NCI-H524 (cell line): Measurements from ENCODE around the gene PRPF6.
"Not testable (repeated sequence)": the region's sequence is repeated elsewhere in the genome, so short reads cannot be mapped to it uniquely, and the experiment has no call there.

Experiments used
- DNase-seq, 2 experiments: peaks; one replicate each; lab custom pipeline; 2025; lab: John Stamatoyannopoulos, UW

The PRPF6 gene

DNA sequence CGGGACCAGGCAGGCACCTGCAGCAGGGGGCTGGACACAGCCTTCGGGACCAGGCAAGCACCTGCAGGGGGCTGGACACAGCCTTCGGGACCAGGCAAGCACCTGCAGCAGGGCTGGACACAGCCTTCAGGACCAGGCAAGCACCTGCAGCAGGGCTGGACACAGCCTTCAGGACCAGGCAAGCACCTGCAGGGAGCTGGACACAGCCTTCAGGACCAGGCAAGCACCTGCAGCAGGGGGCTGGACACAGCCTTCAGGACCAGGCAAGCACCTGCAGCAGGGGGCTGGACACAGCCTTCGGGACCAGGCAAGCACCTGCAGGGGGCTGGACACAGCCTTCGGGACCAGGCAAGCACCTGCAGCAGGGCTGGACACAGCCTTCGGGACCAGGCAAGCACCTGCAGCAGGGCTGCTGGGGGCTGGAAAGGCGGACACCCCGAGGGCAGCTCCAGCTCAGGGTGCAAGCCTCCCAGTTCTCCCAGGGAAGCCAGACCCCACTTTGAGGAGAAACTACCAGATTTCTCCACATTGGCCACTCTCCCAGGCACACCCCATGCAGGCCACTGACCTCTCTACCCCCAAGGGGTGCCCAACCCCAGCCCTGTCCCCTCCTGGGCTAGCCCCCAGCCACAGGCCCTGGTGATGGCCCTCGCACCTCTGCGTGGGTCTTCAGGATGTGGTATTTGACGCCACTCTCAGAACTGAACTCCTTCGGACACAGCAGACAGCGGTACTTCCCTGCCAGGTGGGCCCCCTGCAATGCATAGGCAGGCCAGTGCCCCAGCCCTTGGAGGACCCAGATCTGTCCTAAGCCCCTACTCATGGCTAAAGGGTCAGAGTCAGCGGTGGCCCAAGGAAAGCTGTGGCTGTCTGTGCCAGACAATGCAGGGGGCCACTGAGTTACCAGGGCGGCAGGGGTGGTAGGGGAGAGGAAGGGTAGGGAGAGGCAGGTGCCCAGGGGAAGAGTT is 20.0 kb upstream of the PRPF6 start:
- not testable (repeated sequence) for DNase-seq

DNA sequence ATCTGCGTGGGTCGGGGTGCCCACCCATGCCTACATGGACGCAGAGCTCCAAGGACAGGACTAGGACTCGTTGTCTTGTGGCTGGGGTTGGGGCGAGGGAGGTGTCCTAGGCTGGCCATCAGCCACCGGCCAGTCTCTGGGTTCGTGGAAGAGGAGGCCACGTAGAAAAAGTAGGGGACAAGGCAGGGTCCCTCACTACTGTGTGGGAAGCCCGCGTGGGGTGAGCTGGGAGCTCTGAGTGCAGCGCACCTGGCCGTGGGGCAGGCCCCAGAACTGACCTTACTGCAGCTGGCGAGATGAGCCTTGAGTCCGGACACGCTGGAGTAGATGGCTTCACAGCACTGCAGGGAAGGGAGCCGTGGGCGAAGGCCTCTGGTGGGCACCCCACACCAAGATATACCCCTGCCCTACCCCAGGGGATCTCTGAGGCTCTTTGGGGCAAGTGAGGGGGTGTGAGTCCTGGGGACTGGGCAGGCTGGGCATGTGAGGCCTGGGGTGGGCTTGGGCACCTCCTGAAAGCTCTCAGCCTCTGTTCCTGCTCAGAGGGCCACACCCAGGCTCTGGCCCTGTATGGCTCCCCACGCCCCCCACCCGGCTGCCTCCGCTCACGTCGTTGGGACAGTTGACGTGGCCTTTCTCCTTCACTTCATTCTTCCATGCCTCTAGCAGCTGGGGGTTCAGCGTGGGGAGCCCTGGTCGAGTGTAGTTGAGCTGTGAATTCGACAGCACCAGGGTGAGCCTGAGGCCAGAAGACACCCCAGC is 19.1 kb upstream of the PRPF6 start:
- no peak for DNase-seq

DNA sequence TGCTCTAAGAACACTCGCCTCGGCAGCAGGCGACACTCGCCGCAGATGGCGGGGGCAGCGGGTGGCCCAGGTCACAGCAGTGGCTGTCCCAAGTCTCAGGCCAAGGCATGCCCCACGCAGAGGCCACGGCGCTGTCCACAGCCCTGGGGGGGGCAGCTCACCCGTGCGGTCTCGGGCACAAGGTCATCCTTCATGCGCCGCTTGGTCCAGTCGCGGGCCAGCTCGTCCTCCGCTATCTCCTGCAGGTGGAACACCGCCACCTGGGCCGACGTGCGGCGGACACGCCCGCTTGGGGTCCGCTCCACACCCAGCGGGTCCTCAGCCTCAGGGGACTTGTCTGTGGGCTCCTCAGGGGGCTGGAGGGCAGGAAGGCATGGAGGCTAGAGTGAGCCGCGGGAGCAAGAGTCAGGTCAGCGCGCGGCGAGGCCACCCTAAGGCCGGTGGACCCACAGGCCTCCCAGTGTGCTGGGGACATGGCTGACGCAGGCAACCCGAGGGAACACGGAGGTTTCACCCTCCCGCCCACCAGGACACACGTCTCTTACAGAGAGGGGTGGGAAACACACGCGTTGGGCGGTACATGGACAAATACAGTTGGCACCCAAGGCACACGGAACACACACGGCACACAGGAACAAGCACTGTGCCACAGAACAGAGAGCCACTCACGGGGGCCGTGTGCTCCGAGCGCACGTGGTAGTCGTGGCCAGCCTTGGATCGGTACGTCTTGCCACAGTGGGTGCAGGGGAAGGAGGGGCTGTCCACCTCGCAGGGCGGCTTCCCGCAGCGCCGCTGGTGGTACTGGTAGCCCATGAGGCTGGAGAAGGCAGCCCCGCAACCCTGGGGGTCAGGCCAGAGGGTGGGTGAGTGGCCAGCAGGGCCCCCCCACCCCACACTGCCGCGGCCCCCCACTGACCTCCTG is 18.2 kb upstream of the PRPF6 start:
- DNase-seq = no peak

DNA sequence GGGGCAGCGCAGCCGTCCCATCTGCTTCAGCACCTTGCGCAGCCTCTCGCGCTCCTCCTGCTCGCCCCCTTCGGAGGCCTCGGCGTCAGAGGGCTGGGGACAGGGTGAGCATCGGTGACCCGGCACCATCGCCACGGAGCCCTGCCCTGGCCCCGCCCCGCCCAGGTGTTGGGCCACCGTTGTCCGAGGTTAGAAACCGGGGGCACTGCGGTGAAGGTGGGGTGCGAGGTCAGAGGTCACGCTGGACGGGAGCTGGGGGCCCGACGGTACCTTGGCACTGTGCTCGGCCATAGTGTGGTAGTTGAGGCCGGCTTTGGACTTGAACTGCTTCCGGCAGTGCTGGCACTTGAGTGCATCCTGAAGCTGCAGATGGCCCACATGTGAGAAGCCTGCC is 17.6 kb upstream of the PRPF6 start:
- DNase-seq = no peak

DNA sequence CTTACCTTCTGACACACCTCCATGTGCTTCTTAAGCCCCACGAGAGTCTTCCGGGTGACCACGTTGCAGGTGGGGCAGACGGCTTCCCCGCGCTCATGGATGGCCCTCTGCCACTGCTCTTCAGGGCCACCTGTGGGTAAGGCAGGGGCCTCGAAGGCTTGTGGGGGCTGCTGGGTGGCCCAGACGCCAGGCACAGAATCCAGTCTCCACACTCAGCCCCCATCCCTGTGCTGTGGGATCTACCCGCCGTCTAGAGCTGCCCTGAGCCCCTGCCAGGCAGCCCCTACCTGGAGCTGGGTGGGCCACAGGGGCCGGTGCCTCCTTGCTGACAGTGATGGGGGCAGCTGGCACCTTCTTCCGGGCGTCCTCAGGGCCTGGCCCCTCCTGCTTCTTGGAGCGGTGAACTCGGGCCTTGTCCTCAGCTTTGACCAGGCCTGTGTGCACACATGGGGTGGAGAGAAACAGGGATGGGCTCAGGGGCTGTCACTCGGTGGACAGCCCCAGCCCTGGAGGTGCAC is 17.1 kb upstream of the PRPF6 start:
- no peak for DNase-seq

DNA sequence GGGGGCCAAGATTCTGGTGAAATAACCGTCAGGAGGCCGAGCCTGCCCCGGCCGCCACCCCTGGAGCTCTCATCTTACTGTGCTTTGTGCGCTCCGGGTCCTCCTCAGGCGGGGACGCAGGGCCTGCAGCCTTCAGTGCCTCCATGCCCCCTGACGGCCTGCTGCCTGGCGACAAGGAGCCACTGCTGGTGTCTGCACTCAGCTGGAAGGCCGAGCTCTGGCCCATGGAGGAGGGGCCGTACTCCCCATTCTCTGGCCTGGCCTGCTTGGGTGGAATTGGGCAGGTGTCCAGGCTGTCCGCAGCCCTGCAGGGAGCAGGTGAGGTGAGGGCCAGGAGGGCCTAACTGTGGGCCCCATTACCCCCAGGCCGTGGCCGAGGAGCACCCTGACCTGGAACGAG is 16.5 kb upstream of the PRPF6 start:
- DNase-seq = no peak

DNA sequence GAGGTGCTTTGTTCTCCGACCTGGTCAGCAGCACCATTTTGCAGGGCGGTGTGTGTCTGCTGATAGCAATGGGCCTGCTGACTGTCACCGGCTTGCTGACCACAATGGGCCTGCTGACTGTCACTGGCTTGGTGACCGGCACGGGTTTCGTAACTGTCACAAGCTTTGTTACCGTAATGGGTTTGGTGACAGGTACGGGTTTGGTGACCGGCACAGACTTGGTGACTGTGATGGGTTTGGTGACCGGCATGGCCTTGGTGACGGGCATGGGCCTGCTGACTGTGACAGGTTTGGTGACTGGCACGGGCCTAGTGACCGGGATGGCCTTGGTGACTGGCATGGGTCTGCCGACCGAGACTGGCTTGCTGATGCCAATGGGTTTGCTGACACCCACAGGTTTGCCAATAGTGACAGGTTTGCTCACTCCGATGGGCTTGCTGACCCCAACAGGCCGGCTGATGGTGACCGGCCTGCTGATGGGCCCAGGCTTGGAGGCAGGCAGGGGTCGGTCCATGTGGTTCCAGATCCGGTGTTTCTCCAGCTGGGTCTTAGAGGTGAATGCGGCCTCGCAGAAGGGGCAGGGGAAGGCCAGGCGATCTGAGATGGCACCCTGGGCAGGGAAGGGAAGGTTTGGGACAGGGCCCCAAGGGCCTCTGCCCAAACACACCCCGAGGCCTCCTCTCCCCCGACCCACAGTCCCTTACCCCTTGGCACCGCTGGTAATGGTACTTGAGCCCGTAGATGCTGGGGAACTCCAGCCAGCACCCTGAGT is 14.6 kb upstream of the PRPF6 start:
- DNase-seq = no peak

DNA sequence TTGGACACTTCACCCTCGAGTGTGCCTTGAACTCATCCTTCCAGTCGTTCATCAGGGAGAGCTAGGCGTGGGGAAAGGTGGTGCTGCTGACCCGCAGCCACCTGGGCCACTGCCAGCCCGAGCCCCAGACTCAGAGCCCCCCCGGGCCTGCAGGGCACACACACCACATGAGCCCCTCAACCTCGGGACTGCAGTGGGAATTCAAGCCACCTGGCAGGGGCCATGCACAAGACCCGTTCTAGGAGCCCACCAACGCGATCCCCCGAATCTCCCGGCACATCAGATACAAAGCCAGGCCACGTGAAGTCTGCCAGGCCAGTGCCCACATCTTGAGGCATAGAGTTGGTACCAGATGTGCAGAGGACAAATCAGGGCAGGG is 14.0 kb upstream of the PRPF6 start:
- DNase-seq = no peak

DNA sequence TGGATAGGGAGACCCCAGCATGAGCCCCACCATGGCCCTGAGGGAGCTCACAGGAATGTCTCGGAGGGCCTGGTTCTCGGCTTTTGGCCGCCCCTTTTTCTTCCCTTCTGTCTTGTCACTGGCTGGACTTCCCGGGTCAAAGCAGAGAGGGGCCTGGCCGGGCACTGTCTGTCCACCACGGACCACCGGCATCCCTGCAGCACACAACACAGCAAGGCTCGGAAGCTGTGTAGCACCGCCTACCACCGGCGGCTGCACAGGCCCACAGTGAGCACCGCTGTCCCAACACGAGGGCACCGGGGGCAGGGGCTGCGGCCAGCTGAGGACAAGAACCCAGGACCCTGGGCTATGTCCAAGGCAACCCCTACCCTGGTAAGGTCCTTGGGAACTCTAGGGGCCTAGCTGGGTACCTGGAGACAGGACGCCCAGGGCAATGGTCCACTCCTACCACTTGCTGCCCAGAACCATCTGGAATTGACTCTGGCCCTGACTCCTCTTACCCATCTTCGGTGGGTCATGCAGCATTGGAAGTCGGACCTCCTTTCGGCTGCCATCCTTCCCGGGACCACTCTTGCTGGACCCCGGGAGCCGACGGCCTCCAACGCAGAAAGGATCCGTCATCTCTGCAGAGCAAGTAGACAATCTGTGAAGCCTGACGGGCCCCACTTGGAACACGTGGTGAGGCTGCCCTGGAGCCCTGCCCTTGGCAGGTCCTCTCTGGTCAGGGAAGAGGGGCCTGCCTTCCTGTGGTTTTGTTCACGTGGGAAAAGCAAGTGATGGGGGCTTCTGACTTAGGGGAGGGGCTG is 13.4 kb upstream of the PRPF6 start:
- DNase-seq = no peak

DNA sequence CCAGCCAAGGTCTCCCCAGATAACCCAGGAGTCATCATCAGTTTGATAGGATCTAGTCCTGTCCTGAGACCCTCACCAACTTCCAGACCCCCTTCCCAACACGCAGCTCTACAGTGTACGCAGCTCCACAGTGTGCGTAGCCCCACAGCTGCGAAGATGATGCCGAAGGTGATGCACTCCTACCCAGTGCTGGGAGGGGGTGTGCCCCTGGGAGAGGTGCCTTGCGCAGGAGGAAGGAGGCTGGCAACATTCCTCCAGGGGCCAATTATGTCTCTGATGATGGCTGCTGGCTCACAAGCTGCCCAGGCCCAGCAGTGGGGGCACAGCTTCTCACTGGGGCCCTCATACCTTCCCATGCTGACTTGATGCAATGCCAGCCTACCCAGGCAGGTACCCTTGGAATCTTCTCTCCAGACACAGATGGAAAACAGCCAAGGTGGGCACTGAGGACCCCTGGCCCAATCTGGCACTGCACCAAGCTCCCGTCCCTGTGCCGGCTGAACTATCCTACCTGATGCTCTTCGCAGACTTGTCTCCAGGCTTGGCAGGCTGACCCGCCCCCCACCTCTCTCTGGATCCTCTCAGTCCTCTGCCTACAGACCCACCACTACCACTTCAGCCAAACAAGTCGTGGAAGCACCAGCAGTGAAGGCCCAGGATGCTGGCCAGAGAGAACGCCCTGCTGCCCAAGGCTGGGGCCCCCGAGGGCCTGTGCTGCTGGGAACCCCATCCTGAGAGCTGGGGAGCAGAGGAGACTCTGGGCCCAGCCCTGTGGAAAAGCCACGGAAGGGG is 12.6 kb upstream of the PRPF6 start:
- no peak for DNase-seq

DNA sequence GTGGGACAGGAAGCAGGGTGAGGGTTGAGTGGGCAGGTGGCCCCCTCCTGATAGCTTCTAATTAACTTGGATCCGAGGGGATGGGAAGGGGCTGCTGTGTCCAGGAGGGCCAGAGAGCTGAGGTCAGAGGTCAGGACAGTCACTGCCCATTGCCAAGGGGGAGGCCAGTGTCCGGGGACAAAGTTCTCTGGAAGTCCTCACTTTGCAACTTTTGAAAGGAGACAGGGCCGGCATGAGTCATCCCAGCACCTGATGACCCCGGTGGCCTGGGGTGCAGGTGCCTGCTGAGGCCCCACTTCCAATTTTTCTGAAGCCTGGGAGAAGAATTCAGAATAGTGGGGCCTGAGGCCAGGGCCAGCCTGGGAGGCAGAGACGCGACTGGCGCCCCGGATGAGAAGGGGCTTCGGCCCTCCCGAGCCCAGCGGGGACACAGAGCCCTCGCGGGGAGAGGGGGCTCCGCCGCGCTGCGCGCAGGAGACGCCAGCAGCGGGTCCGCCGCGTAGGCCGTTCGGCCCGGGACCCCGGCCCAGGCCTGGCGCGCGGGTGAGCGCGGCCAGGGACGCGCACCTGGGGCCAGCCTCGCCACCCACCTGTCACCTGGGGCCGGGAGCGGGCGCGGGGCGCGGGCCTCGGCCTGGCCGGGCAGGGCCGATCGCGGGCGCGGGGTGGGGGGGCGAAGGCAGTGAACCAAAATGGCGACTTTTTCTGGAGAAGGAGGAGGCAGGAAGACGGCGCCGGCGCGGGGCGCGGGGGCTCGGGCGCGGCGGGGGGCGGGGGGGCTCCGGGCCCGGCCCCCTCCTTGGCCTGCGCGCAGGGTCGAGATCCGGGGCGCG is 11.8 kb upstream of the PRPF6 start:
- no peak for DNase-seq

DNA sequence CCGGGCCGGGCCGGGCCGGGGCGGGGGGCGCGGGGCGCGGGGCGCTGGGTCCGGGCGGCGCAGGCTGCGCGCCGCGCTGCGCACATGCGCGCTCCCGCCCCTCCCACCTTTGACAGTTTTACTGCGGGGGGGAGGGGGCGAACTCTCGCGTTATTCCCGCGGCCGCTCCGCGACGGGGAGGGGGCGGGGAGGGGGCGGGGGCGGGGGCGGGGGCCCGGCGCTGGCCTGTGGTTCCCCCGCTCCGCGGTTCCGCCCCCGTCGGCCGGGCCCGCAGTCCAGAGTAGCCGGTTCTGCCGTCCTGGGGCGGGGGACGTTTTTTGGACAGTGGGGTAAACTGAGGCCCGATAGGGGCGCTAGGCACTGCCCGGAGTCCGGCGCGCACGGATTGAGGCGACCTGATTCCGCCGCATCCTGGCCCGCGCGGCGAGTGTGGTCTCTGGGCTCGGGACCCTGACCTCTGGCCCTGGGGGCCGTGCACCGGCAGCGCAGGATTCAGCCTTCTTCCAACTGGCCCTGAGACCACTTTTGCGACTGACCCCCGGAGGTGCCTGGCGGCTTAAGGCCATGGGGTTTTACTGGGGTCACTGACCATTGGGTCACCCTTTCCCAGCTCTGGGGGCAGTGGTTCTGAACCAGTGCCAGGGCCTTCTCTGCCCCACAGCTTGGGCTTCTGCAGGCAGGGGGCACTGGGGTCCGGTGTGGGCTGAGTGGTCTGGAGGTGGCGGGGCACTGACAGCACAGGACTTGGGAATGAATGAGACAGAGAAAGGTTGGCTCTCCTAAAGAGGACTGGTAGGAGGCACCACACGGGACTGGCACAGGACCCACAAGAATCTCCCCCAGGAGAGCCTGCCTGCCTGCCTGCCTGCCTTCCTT is 10.9 kb upstream of the PRPF6 start, which contains the start of gene ZNF512B:
Gene ZNF512B (minus strand): TSS at position 93 of the 876 bp plus-strand sequence. CDS start 1,980 bp downstream, outside the sequence.
- DNase-seq = peak; percentile 28 to 60

DNA sequence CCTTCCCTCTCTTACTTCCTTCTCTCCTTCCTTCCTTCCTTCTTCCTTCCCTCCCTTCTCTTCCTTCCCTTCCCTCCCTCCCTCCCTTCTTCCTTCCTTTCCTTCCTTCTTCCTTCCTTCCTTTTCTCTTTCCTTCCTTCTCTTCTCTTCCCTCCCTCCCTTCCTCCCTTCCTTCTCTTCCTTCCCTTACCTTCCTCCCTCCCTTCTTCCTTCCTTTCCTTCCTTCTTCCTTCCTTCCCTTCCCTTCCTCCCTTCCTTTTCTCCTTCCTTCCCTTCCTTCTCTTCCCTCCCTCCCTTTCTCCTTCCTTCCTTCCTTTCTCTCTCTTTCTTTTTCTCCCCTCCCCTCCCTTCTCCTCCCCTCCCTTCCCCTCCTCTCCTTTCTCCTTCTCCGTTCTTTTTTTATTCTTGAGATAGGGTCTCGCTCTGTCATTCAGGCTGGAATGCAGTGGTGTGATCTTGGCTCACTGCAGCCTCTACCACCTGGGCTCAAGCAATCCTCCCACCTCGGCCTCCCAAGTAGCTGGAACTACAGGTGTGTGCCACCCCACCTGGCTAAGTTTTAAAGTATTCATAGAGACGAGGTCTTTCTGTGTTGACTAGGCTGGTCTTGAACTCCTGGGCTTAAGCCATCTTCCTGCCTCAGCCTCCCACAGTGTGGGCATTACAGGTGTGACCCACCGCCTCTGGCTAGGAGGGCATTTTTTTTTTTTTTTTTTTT is 10.1 kb upstream of the PRPF6 start:
- DNase-seq = no peak

DNA sequence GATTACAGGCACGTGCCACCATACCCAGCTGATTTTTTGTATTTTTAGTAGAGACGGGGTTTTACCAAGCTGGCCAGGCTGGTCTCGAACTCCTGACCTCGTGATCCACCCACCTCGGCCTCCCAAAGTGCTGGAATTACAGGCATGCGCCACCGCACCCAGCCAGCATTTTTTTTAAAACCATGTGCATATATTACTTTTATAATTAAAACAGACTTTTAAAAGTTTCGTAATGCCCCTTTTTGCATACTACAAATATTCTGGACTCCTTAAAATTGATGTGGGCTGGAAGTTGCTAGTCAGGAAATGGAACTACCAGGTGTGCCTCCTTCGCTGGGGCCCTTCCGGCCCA is 9.0 kb upstream of the PRPF6 start:
- not testable (repeated sequence) for DNase-seq

DNA sequence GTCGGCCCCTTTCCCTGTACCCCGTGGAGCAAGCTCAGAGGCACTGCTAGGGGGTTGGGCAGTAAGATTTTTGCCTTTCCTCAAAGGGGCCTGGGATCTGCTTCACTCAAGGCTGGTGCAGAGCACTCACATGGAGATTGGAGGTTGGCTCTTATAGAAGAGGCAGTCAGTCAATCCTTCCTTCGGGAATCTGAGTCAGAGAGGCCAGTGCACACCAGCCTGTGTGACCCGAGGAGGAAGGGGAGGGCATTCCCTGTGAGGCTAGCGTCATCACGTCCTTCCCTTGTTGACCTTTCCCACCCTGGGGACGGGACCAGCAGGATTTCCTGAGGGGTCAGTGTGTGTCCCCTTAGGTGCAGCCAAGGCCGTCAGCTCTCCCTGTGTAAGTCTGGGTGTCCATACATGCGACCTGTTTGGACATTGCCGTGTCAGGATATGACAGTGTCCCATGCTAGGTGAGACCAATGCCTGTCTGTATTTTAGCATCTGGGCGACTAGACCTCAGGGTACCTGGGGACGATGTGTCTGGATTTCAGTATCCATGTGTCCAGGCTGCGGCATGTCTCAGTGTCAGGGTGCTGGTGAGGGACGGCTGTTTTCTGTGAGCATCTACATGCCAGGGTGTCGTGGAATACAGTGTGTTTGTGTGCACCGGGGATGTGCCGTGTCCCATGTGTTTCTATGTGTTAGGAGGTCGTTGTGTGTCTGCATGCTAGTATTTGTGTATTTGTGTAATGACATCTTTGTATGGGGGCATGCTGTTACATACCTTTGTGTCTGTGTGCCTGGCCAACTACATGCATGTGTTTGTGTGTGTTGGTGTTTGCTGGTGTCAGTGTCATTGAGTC is 8.4 kb upstream of the PRPF6 start:
- DNase-seq = no peak

DNA sequence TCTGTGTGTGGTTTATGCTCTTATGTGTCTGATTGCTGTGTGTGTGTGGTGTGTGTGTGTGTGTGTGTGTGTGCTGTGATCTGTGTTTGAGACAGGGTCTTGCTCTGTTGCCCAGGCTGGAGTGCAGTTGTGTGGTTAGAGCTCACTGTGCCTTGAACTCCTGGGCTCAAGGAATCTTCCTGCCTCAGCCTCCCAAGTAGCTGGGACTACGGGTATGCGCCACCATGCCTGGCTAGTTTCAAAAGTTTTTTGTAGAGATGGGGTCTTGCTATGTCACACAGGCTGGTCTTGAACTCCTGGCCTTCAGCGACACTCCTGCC is 7.8 kb upstream of the PRPF6 start:
- DNase-seq = no peak
